Superior temporal gyrus (tissue), 1 donor: ENCODE data around the gene PLEKHH2.
"Not testable (repeated sequence)": the region's sequence is repeated elsewhere in the genome, so short reads cannot be mapped to it uniquely, and the experiment has no call there.

Source experiments
- DNase-seq: peaks from one replicate; pipeline ENCODE4 v3.0.0-alpha.2; 2016; ENCODE audit errors: extremely low spot score

PLEKHH2 gene

GRCh38 chr2:43636621-43637020, 439 bp upstream of the PLEKHH2 start:
- no peak for DNase-seq

DNA sequence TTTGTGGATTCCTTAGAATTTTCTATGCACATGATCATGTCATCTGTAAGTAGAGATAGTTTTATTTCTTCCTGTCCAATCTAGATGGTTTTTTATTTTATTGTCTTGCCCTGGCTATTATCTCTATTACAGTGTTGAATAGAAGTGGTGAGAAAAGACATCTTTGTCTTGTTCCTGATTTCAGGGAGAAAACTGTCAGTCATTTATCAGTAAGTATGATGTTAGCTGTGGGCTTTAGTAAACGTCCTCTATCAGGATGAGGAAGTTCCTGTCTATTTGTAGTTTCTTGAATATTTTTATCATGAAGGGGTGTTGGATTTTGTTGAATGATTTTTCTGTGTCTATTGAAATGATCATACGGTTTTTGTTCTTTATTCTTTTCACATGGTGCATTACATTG, 5.3 kb downstream of the PLEKHH2 start:
- no peak for DNase-seq

DNA sequence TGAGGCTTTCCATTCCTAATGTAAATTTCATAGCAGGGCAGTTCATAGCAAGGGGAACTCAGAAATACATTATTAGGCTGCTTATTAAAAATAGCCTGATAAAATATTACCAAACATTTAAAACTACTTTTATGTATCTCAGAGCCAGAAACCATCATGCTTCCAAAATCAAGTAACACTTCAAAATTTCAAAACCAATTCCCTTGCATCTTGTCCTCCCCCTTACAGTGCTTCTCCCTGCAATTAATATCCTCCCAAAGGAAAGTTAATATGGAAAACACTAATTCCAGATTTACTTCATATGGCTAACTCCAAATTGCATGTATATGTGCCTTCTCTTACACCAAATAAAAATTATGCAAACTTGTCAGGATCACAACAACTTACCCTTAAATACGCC, 6.6 kb downstream of the PLEKHH2 start:
- no peak for DNase-seq

DNA sequence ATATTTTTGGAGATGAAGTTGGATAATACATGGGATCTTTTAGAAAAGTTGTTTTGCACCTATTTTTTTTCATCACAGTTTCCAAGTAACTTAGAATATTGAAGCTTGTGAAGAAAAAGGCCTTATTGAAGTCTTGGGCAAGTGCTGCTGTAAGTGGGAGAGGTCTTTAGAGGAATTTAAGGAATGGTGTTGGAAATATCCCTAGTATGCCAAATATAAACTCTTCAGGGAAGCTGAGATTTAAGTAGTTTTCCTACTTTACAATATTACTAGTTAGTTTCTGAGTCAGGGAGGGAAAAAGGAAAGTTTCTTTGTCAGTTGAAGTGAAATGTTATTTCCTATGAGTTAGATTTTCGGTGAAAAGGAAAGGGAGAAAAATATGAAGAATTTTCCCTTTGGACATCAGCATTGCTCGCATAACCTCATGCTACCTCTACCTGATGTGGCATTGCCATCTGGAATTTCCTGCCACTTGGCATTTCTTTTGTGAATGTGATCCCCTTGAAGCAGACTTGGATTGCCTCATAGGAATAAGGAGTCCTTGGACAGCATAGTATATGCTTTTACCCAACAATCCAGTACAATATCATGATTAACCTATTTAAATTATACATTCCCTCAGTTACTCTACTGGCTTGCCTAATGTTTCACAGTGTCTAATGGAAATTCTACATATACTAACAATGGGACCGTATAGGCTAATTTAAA, 12.1 kb downstream of the PLEKHH2 start:
- no peak for DNase-seq

GRCh38 chr2:43653506-43653905, 16.4 kb downstream of the PLEKHH2 start:
- DNase-seq, result no peak

DNA sequence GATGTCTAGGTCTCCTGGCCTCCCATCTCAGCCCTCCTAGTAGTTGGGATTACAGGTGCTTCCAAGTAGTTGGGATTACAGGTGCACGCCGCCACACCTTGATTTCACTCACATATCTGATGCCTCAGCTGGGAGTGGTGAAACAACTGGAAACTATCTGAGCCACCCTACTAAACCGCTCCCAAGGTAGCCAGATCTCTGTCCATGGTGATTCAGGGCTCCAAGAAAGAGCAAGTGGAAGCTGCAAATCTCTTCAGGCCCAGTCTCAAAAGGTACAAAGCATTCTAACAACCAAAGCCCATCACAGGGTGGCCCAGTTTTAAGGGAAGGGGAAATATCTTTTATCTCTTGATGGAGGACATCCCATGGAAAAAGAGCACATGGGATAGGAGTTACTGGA, 20.2 kb downstream of the PLEKHH2 start:
- no peak for DNase-seq

DNA sequence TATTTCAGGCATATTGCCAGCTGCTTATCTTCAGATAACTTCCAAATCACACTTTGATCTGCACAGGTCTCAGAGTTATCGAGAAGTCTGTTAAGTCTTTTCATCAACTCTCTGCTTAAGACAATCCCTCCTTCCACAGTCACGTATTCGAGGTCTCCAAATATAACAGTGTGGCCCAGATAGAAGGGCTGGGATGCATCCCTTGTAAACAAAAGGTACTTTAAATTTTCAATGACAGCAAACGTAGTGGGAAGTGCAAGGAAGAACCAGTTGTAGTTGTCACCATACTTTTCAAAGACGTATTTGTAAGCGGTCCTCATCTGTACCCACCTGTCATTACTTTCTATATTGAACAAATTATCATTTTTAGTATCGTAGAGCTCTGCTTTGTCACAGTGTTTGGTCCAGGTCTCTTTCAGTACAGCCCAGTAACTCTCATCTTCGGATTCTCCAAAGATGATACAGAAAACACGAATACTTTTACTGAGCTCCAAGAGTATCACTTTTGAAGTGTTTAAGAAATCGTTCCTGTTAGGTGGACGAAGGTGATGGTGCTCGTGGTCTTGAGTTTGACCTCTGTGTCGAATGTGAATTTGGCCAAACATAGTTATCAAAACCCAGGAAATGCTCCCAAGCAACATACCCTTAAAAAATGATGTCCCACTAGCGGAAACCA, 38.7 kb downstream of the PLEKHH2 start:
- no peak for DNase-seq

GRCh38 chr2:43676322-43677050, 39.4 kb downstream of the PLEKHH2 start, which contains the start of gene C1GALT1C1L:
C1GALT1C1L (minus strand) TSS chr2:43676429; CDS start chr2:43676322, 107 bp downstream.
- no peak for DNase-seq

- not testable (repeated sequence) for DNase-seq
These were observed 40.7 kb downstream of the PLEKHH2 start for GRCh38 chr2:43677783-43678182.

- DNase-seq, result no peak
These were observed 48.3 kb downstream of the PLEKHH2 start for GRCh38 chr2:43685357-43685756.

DNA sequence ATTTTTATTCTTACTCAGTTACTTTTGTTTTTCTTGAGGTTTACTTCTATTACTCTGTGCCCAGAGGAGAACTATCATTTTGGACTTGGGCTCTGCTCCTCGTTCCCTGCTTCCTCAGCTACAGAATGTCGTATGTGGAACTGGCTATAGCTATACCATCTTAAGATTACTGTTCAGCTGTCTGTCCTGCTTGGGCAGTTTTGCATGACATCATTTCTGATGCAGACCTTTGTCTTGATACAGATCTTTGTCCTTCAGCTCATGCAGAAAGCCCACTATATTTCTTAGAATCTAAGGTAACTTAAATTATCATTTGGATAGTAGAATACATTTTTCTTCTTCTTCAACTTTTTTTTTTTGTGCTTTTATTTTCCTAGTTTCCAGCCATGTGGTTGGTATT, 52.9 kb downstream of the PLEKHH2 start:
- DNase-seq, result no peak

DNA sequence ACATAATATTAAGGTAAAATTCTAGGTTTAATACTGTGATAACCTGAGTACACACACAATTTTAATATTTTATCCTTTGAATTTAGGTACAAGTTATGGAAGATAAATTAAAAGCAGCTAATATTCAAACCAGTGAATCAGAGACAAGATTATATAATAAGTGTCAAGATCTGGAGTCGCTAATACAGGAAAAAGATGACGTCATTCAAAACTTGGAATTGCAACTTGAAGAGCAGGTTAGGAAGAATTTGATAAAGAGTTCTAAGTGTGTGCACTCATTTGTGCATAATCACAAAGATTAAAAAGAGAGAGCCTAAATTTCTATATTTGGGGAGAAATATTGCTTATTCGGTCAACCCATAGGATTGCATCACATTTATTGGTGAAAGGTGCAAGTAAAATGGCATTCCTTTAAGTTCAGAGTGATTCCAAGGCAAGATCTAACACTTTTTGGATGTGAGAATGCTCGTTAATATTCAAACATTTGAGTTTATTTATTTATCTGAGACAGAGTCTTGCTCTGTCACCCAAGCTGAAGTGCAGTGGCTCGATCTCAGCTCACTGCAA, 55.5 kb downstream of the PLEKHH2 start:
- no peak for DNase-seq

DNA sequence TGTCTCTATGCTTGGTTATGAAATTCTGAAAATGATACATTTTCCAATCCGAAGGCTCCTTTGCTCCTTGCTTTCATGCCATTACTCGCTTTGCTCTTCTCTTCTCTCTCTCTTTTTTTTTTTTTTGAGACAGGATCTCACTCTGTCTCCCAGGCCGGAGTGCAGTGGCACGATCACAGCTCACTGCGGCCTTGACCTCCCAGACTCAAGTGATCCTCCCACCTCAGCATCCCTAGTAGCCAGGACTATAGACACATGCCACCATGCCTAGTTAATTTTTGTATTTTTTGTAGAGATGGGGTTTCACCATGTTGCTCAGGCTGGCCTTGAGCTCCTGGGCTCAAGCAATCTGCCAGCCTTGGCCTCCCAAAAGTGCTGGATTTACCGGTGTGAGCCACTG, 61.1 kb downstream of the PLEKHH2 start:
- not testable (repeated sequence) for DNase-seq

DNA sequence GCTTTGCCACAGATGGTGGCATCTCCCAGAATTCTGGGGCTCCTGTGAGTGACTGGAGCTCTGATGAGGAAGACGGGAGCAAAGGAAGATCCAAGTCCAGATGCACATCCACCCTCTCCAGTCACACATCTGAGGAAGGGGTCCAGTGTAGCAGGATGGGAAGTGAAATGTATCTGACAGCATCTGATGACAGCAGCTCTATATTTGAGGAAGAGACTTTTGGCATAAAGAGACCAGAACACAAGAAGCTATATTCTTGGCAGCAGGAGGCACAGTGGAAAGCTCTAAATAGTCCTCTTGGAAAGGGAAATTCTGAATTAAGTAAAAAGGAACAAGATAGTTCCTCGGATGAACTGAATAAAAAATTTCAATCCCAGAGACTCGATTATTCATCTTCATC, 62.7 kb downstream of the PLEKHH2 start:
- peak; percentile 51 for DNase-seq

DNA sequence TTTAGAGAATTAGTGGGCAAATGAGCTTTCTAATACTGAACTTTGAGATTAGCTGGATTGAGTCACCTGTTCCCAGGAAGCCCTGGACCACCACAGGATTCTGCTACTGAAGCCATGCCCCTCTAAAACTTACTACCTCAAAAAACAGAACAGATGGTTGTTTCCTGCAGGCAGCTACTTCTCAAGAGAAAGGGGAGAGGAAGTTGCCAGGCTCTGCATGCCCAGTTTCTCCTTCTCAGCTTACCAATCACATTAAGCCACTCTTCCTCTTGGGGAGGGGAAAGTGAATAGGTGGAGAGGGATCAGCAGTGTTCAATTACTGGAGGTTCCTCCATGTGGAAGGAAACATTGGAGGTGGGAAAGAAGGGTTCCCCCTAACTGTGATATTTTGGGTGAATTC, 64.1 kb downstream of the PLEKHH2 start:
- DNase-seq, result no peak

DNA sequence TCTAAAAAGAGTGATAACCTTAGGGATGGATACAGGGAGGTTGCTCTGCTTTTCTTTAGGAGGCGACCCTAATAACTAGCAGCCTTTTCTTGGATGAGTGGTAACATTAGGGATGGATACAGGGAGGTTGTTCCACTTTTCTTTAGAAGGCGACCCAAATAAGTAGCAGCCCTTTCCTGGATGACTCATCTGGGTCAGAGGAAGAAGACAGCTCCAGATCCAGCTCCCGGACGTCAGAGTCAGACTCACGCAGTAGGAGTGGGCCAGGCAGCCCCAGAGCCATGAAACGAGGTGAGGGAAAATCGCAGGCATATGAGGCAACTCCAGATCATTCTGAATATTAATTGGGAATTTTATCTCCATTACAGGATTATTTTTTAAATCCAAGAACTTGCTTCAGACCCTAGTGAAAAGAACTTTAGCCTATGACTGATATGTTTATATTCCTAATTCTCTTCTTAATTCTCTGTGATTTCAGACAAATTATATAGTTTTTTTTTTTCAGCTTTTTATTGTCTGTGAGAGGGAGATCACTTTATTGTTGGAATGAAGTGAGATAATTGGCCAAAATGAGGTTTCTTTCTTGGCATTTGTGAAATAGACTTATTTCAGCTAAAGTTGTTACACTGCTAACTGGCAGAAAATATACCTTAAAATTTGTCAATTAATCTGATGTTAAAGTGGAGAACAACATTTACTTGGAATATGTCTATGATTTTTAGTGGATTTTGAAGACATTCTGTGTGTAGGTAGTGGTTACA, 70.4 kb downstream of the PLEKHH2 start:
- DNase-seq, result no peak

- no peak for DNase-seq
These were observed 71.1 kb downstream of the PLEKHH2 start for GRCh38 chr2:43708178-43708577.

DNA sequence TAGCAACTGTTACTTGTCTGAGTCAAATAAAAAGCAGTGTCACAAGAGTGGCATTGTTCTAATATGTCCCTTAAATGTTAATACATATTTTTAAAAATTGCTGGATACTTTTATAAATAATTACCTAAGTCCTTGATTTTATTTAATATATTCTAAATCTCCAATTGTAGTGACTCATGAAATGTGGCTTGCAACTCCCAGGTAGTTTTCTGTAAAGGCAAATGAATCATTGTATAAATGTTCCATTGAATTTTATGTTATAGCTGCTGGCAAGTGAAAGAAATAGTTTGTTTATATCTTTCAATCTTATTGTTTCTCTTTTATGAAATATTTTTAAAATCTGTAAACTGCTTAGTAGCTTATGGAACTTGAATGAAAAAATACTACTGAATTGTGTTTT, 71.8 kb downstream of the PLEKHH2 start:
- no peak for DNase-seq

GRCh38 chr2:43710866-43711265, 73.8 kb downstream of the PLEKHH2 start:
- no peak for DNase-seq

DNA sequence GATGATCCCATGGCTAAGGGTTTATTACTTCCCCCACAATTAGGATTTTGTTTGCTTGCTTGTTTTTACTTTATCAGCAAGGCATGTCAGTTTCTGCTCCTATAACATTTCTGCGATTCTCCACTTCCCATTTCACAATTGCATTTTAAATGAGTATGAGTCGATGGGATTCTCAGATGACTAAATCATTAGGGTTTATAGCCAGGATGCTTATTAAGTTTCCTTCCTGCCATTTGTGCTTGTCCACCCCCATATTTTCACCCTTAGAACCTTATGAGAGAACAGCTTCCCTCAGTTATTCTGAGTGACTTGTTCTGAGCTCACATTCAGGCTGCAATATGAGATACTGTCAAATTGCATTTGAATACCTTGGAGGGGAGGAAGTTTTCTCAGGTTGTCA, 77.1 kb downstream of the PLEKHH2 start:
- no peak for DNase-seq

DNA sequence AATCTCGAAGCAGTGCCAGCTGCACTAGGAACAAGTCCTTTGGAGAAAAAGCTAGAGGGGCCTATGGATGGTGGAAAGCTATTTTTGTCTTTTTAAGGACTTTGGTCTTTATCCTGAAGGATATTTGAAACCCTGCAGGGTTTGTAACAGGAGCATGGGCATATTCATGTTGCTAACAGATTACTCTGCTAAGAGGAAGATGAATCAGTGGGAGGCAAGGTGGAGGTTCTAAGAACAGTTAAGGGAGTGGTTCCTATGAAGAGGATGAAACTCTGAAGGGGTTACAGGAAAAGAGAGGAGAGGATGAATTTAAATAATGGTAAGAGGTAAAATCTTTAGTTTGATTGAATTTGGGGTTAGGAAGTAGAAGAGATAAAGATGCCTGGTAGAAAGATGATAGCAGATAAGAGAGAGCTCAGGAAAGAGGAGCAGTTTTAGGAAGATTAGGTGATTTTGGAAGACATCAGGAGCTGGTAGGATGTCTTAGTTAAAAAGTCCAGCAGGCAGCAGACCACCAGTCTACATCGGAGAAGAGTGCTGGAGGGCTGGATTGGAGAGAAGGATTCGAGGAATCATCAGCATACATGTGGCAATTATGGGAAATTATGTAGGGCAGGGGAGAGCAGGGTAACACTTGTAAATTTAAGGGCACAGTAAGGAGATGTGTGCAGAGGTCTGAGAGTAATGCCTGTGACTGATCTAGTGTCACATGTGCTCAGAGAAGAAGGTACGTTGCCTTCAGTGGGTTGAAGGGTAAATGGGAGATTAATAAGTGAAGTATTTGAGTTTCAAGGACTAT, 78.4 kb downstream of the PLEKHH2 start:
- no peak for DNase-seq
